Measurements from ENCODE around the gene ARHGAP8.

The ARHGAP8 gene

DNA sequence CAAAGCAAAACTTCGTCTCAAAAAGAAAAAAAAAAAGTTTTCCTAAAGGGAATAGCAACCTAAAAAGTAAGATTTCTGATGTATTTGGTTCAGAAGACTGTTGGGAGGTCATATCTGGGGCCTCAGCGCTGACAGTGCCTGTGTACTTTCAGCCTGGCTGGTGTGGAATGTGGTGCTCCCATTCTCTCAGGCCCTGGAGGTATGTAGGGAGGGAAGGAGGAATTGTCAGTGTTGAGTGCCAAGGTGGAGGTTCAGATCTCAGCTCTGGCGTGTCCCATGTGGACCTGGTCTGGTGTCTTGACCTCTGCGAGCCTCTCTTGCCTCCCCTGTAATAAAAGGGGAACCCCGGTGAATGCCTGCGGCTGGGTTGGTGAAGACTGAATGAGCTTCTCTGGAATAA is 28.0 kb upstream of the ARHGAP8 start:
- no peak overlapping the region for H3K9ac ChIP-seq (ENCODE audit: low read depth, low read length, poor library complexity, severe bottlenecking)
- H3K4me3 ChIP-seq (ENCODE audit: low read length, poor library complexity, severe bottlenecking), result no peak overlapping the region
- no peak overlapping the region for H3K4me2 ChIP-seq (ENCODE audit: low read depth, low read length, poor library complexity, severe bottlenecking)
- H3K27me3 ChIP-seq (ENCODE audit: insufficient read depth, low read length, poor library complexity, severe bottlenecking), result no peaks in the 10 kb centered on the region
- H4K20me1 ChIP-seq (ENCODE audit: insufficient read depth, low read length, poor library complexity, severe bottlenecking), result no peaks in the 10 kb centered on the region
- H3K79me2 ChIP-seq (ENCODE audit: insufficient read depth, low read length), result no peaks in the 10 kb centered on the region
- TF ChIP-seq EZH2phosphoT487 (IDR thresholded peaks at IDR 0.05; ENCODE audit: borderline replicate concordance), result no peak
- TF ChIP-seq, protein P1, sequence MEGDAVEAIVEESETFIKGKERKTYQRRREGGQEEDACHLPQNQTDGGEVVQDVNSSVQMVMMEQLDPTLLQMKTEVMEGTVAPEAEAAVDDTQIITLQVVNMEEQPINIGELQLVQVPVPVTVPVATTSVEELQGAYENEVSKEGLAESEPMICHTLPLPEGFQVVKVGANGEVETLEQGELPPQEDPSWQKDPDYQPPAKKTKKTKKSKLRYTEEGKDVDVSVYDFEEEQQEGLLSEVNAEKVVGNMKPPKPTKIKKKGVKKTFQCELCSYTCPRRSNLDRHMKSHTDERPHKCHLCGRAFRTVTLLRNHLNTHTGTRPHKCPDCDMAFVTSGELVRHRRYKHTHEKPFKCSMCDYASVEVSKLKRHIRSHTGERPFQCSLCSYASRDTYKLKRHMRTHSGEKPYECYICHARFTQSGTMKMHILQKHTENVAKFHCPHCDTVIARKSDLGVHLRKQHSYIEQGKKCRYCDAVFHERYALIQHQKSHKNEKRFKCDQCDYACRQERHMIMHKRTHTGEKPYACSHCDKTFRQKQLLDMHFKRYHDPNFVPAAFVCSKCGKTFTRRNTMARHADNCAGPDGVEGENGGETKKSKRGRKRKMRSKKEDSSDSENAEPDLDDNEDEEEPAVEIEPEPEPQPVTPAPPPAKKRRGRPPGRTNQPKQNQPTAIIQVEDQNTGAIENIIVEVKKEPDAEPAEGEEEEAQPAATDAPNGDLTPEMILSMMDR (conservative IDR thresholded peaks at IDR 0.05; ENCODE audit: low read length), result no peak
- H3K36me3 ChIP-seq (ENCODE audit: insufficient read depth, low read length), result no peaks in the 10 kb centered on the region
- H3F3A ChIP-seq (ENCODE audit: low read depth), result no peaks in the 10 kb centered on the region
- H3K9me2 ChIP-seq (replicated peaks; ENCODE audit: low read depth, low read length), result no peaks in the 10 kb centered on the region
- no peaks in the 10 kb centered on the region for H3K9me3 ChIP-seq (ENCODE audit: insufficient read depth, low read depth, low read length)
- no peak overlapping the region for H2AFZ ChIP-seq (ENCODE audit: low read length)
- no peaks in the 10 kb centered on the region for H3K4me1 ChIP-seq (ENCODE audit: insufficient read depth, low read length, poor library complexity, severe bottlenecking)

DNA sequence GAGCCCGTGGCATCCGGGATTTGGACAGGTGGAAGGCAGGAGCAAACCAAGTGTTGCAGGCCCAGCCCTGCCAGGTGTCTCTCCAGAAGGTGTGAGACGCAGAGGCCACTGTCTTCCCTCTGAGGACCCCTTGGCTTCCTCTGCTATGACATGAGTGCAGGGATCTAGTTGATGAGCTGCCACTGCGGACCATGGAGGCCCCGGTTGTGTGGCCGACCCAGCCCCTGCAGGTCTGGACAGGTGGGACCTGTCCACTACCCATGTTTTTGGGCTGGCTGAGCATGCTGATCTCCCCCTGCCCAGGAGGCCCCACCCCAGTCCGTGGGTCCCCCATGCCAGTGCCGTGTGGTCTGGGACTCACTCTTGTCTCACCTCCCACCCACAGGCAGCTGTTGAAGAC is 27.5 kb upstream of the ARHGAP8 start:
- Histone ChIP-seq H3K27me3 (ENCODE audit: insufficient read depth, low read length, poor library complexity, severe bottlenecking) (no peaks in the 10 kb centered on the region), H3K4me3 (ENCODE audit: low read length, poor library complexity, severe bottlenecking) (no peak overlapping the region), H3K4me2 (ENCODE audit: low read depth, low read length, poor library complexity, severe bottlenecking) (no peak overlapping the region), H2AFZ (ENCODE audit: low read length) (no peak overlapping the region), H3K9me2 (replicated peaks; ENCODE audit: low read depth, low read length) (no peaks in the 10 kb centered on the region), H4K20me1 (ENCODE audit: insufficient read depth, low read length, poor library complexity, severe bottlenecking) (no peaks in the 10 kb centered on the region), H3F3A (ENCODE audit: low read depth) (no peaks in the 10 kb centered on the region), H3K79me2 (ENCODE audit: insufficient read depth, low read length) (no peaks in the 10 kb centered on the region), H3K9ac (ENCODE audit: low read depth, low read length, poor library complexity, severe bottlenecking) (no peak overlapping the region), H3K36me3 (ENCODE audit: insufficient read depth, low read length) (no peaks in the 10 kb centered on the region), H3K9me3 (ENCODE audit: insufficient read depth, low read depth, low read length) (no peaks in the 10 kb centered on the region), H3K4me1 (ENCODE audit: insufficient read depth, low read length, poor library complexity, severe bottlenecking) (no peaks in the 10 kb centered on the region)
- TF ChIP-seq, protein P1 (conservative IDR thresholded peaks at IDR 0.05; ENCODE audit: low read length), result no peak

DNA sequence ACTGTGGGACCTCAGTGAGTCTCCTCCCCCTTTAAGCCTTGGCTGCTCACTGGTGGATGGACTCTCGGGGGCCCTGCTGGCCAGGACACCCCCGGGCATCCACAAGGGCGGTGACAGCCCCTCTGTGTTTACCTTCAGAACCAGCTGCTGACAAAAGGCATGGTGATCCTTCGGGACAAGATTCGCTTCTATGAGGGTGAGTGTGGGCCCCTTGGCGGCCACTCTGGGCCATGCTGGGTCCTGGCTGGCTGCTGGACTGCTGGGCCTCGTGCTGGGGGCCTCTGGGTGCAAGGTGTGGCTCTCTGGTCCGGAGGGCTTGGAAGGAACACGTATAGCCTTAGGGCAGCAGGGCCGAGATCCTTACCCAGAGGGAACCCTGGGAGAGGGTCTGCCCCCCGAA is 25.9 kb upstream of the ARHGAP8 start:
- Histone ChIP-seq H3K9ac (ENCODE audit: low read depth, low read length, poor library complexity, severe bottlenecking) (no peak overlapping the region), H3K4me2 (ENCODE audit: low read depth, low read length, poor library complexity, severe bottlenecking) (no peak overlapping the region)

More for the DNA sequence above, 25.9 kb upstream of the ARHGAP8 start:
- Histone ChIP-seq H3K36me3 (ENCODE audit: insufficient read depth, low read length) (no peaks in the 10 kb centered on the region), H2AFZ (ENCODE audit: low read length) (no peak overlapping the region), H3K79me2 (ENCODE audit: insufficient read depth, low read length) (no peaks in the 10 kb centered on the region), H3F3A (ENCODE audit: low read depth) (no peaks in the 10 kb centered on the region), H3K4me1 (ENCODE audit: insufficient read depth, low read length, poor library complexity, severe bottlenecking) (no peaks in the 10 kb centered on the region), H3K9me2 (replicated peaks; ENCODE audit: low read depth, low read length) (no peaks in the 10 kb centered on the region), H4K20me1 (ENCODE audit: insufficient read depth, low read length, poor library complexity, severe bottlenecking) (no peaks in the 10 kb centered on the region), H3K9me3 (ENCODE audit: insufficient read depth, low read depth, low read length) (no peaks in the 10 kb centered on the region), H3K4me3 (ENCODE audit: low read length, poor library complexity, severe bottlenecking) (no peak overlapping the region), H3K27me3 (ENCODE audit: insufficient read depth, low read length, poor library complexity, severe bottlenecking) (no peaks in the 10 kb centered on the region)
- TF ChIP-seq, protein P1 (conservative IDR thresholded peaks at IDR 0.05; ENCODE audit: low read length), result no peak
- no peak for TF ChIP-seq EZH2phosphoT487 (IDR thresholded peaks at IDR 0.05; ENCODE audit: borderline replicate concordance)

Measured in Loucy (cell line).